Measurements from ENCODE around the gene MAZ. TPM values are rescaled to one million over a fixed set of nuclear protein-coding genes. Genes with fewer than 3 reads are reported as not detected.
A peak's percentile ranks its signal among the peaks of the same experiment; 100 is the strongest.

The MAZ gene
- total RNA-seq, 1 experiment from 2014 or later: 256 TPM

DNA sequence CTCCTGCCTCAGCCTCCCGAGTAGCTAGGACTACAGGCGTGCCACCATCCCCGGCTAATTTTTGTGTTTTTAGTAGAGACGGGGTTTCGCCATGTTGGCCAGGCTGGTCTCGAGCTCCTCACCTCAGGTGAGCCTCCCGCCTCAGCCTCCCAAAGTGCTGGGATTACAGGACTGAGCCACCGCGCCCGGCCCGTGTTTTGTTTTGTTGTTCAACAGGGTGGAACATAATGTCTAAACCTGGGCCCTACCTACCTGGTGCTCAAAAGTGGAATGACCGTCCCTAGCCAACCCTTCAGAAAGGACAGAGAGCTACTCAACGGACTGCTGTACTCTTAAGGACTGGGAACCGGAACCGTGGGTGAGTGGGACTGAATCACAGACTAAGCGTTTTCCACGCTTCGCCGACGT lies 16.6 kb upstream of the MAZ start:
- ChIA-PET CTCF (interaction anchor here (0.5 to 1.6 kb wide), 10 partner anchors 10 to 89 kb away, joined by 3 to 14 read pairs (median 4); no protein-coding TSS in a partner anchor), POLR2A (interaction anchor here (0.6 to 2.1 kb wide), 10 partner anchors 9 to 28 kb away, joined by 3 to 10 read pairs (median 4); partner anchors contain the start of gene PAGR1), RAD21 (ENCODE audit: low non-redundant PET in 1 of 2, low total read pairs in 2 of 2, uncharacterized antibody in 2 of 2, unreplicated experiment in 2 of 2) (interaction anchor here (1.3 to 1.6 kb wide), 2 partner anchors 14 to 89 kb away, joined by 3 read pairs; no protein-coding TSS in a partner anchor)
- peak overlapping the region; percentile 80 for H3K27ac ChIP-seq (ENCODE audit: low read depth, low read length)
- peaks cover 0 to 8% of the 10 kb centered on the region in 2 experiments; a peak in 1 of 4 replicates for H3K36me3 ChIP-seq (ENCODE audit: control insufficient read depth in 1 of 2, insufficient read depth in 2 of 2, low read length in 2 of 2)
- no peaks in the 10 kb centered on the region for H4K20me1 ChIP-seq (ENCODE audit: insufficient read depth)
- H3K79me2 ChIP-seq (ENCODE audit: insufficient read depth, low read length): peaks cover 42% of the 10 kb centered on the region
- intact Hi-C loops (cut with micrococcal nuclease): loop anchor here (2.0 kb wide), 1 partner anchor 15 kb away; no protein-coding TSS in a partner anchor
- peak overlapping the region; percentile 99 for H3K9ac ChIP-seq (ENCODE audit: low read length)
- no peaks in the 10 kb centered on the region for H3K9me2 ChIP-seq (ENCODE audit: insufficient read depth)
- TF ChIP-seq ZFX (IDR thresholded peaks at IDR 0.05): no peak
- no peak for TF ChIP-seq CEBPB (IDR thresholded peaks at IDR 0.05; ENCODE audit: low read depth)
- TF ChIP-seq EZH2phosphoT487 (IDR thresholded peaks at IDR 0.05; ENCODE audit: borderline replicate concordance): no peak
- TF ChIP-seq, protein P1, sequence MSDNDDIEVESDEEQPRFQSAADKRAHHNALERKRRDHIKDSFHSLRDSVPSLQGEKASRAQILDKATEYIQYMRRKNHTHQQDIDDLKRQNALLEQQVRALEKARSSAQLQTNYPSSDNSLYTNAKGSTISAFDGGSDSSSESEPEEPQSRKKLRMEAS (IDR thresholded peaks at IDR 0.05): no peak
- TF ChIP-seq, protein P2, sequence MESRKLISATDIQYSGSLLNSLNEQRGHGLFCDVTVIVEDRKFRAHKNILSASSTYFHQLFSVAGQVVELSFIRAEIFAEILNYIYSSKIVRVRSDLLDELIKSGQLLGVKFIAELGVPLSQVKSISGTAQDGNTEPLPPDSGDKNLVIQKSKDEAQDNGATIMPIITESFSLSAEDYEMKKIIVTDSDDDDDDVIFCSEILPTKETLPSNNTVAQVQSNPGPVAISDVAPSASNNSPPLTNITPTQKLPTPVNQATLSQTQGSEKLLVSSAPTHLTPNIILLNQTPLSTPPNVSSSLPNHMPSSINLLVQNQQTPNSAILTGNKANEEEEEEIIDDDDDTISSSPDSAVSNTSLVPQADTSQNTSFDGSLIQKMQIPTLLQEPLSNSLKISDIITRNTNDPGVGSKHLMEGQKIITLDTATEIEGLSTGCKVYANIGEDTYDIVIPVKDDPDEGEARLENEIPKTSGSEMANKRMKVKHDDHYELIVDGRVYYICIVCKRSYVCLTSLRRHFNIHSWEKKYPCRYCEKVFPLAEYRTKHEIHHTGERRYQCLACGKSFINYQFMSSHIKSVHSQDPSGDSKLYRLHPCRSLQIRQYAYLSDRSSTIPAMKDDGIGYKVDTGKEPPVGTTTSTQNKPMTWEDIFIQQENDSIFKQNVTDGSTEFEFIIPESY (IDR thresholded peaks at IDR 0.05; ENCODE audit: extremely low read depth, insufficient replicate concordance, low read length): no peak
- TF ChIP-seq, protein P3, sequence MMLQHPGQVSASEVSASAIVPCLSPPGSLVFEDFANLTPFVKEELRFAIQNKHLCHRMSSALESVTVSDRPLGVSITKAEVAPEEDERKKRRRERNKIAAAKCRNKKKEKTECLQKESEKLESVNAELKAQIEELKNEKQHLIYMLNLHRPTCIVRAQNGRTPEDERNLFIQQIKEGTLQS (IDR thresholded peaks at IDR 0.05): no peak
- no peak for TF ChIP-seq EGR1 (IDR thresholded peaks at IDR 0.05; ENCODE audit: low read depth)
- no peak for TF ChIP-seq CBX3 (IDR thresholded peaks at IDR 0.05; ENCODE audit: low read depth)
- peaks cover 13 to 21% of the 10 kb centered on the region in 2 experiments for H3K4me1 ChIP-seq (ENCODE audit: control insufficient read depth in 1 of 2, insufficient read depth in 2 of 2, low read length in 2 of 2)
- no peaks in the 10 kb centered on the region for H3K27me3 ChIP-seq (ENCODE audit: insufficient read depth, low read length)
- H3K4me3 ChIP-seq (replicated peaks in 1 of 2; ENCODE audit: low read depth in 1 of 2, low read length in 2 of 2): peak overlapping the region; percentile 90 to 99
- H2AFZ ChIP-seq (ENCODE audit: low read depth, low read length, poor library complexity, severe bottlenecking): no peak overlapping the region
- ATAC-seq: peak; percentile 39
- no TSS peak for BruUV-seq (replicated peaks)
- DNase-seq (ENCODE audit: low read depth, low spot score): no peak
- H3K9me3 ChIP-seq (ENCODE audit: control insufficient read depth in 1 of 2, insufficient read depth in 1 of 2, low read depth in 1 of 2, low read length in 2 of 2): no peaks in the 10 kb centered on the region
- peak overlapping the region; percentile 91 for H3K4me2 ChIP-seq (ENCODE audit: low read length)
